ENCODE data around the gene PWWP2B.

Gene PWWP2B

GRCh38 chr10:132442636-132443035 lies 45.6 kb downstream of the PWWP2B start:
- no peak overlapping the region for H3K27ac ChIP-seq (ENCODE audit: low read depth, low read length)
- no peaks in the 10 kb centered on the region for H4K20me1 ChIP-seq (ENCODE audit: control insufficient read depth, insufficient read depth, low read depth, low read length)
- H3K9me2 ChIP-seq (replicated peaks; ENCODE audit: control insufficient read depth, low read length), result no peaks in the 10 kb centered on the region
- H3K4me2 ChIP-seq (ENCODE audit: low read length), result no peak overlapping the region
- peaks cover 2% of the 10 kb centered on the region for H3F3A ChIP-seq (ENCODE audit: control insufficient read depth, insufficient read depth)
- no peaks in the 10 kb centered on the region for H3K27me3 ChIP-seq (ENCODE audit: control insufficient read depth, low read length)
- H3K79me2 ChIP-seq (ENCODE audit: control insufficient read depth, low read length), result no peaks in the 10 kb centered on the region
- H3K4me3 ChIP-seq (ENCODE audit: low read length), result no peak overlapping the region
- H3K4me1 ChIP-seq (ENCODE audit: control insufficient read depth, low read length), result peaks cover 42% of the 10 kb centered on the region
- no peaks in the 10 kb centered on the region; the same call in 1 of the 2 replicates for H3K9me3 ChIP-seq (ENCODE audit: control insufficient read depth, insufficient read depth, low read length)
- no peaks in the 10 kb centered on the region for H3K36me3 ChIP-seq (ENCODE audit: control insufficient read depth, low read length)
- TF ChIP-seq, protein P1, sequence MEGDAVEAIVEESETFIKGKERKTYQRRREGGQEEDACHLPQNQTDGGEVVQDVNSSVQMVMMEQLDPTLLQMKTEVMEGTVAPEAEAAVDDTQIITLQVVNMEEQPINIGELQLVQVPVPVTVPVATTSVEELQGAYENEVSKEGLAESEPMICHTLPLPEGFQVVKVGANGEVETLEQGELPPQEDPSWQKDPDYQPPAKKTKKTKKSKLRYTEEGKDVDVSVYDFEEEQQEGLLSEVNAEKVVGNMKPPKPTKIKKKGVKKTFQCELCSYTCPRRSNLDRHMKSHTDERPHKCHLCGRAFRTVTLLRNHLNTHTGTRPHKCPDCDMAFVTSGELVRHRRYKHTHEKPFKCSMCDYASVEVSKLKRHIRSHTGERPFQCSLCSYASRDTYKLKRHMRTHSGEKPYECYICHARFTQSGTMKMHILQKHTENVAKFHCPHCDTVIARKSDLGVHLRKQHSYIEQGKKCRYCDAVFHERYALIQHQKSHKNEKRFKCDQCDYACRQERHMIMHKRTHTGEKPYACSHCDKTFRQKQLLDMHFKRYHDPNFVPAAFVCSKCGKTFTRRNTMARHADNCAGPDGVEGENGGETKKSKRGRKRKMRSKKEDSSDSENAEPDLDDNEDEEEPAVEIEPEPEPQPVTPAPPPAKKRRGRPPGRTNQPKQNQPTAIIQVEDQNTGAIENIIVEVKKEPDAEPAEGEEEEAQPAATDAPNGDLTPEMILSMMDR (IDR thresholded peaks at IDR 0.05; ENCODE audit: low read depth, low read length, poor library complexity, severe bottlenecking), result no peak
- TF ChIP-seq EZH2phosphoT487 (IDR thresholded peaks at IDR 0.05; ENCODE audit: borderline replicate concordance, low read length), result no peak

DNA sequence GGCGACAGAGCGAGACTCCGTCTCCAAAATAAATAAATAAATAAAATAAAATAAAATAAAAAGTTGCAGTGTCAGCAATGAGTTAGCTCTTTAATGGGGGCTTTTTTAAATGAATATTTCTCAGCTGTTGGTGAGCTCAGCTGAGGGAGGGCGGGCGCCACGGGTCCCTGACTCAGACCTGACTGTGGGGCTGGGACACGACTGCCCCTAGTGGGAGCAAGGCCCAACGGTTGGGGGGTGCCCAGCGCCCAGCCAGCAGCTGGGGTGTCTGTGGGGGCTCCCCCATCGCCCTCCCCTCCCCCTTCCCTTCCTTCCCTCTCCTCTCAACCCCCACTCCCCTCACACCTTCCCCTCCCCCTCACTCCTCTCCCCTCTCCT lies 46.6 kb downstream of the PWWP2B start:
- no peaks in the 10 kb centered on the region for H3K79me2 ChIP-seq (ENCODE audit: control insufficient read depth, low read length)
- H4K20me1 ChIP-seq (ENCODE audit: control insufficient read depth, insufficient read depth, low read depth, low read length), result no peaks in the 10 kb centered on the region
- H3K9me2 ChIP-seq (replicated peaks; ENCODE audit: control insufficient read depth, low read length), result no peaks in the 10 kb centered on the region
- H3F3A ChIP-seq (ENCODE audit: control insufficient read depth, insufficient read depth), result peaks cover 7% of the 10 kb centered on the region
- H3K4me2 ChIP-seq (ENCODE audit: low read length), result peak overlapping the region; percentile 40
- TF ChIP-seq, protein P1 (IDR thresholded peaks at IDR 0.05; ENCODE audit: low read depth, low read length, poor library complexity, severe bottlenecking), result peak; percentile 71
- no peak for TF ChIP-seq EZH2phosphoT487 (IDR thresholded peaks at IDR 0.05; ENCODE audit: borderline replicate concordance, low read length)
- H3K27ac ChIP-seq (ENCODE audit: low read depth, low read length), result peak overlapping the region; percentile 72
- peaks cover 49% of the 10 kb centered on the region for H3K4me1 ChIP-seq (ENCODE audit: control insufficient read depth, low read length)
- no peak overlapping the region for H3K4me3 ChIP-seq (ENCODE audit: low read length)
- no peaks in the 10 kb centered on the region; the same call in 1 of the 2 replicates for H3K9me3 ChIP-seq (ENCODE audit: control insufficient read depth, insufficient read depth, low read length)
- no peaks in the 10 kb centered on the region for H3K36me3 ChIP-seq (ENCODE audit: control insufficient read depth, low read length)
- no peaks in the 10 kb centered on the region for H3K27me3 ChIP-seq (ENCODE audit: control insufficient read depth, low read length)

- H3K4me2 ChIP-seq (ENCODE audit: low read length), result peak overlapping the region; percentile 71
- H3K27me3 ChIP-seq (ENCODE audit: control insufficient read depth, low read length), result no peaks in the 10 kb centered on the region
Measured at GRCh38 chr10:132443983-132444876, 47.2 kb downstream of the PWWP2B start.

GRCh38 chr10:132444877-132445351 lies 47.9 kb downstream of the PWWP2B start:
- Histone ChIP-seq H3K4me1 (ENCODE audit: control insufficient read depth, low read length) (peaks cover 54% of the 10 kb centered on the region), H3F3A (ENCODE audit: control insufficient read depth, insufficient read depth) (peaks cover 13% of the 10 kb centered on the region), H3K9me3 (ENCODE audit: control insufficient read depth, insufficient read depth, low read length) (no peaks in the 10 kb centered on the region; the same call in 1 of the 2 replicates), H4K20me1 (ENCODE audit: control insufficient read depth, insufficient read depth, low read depth, low read length) (no peaks in the 10 kb centered on the region), H3K27me3 (ENCODE audit: control insufficient read depth, low read length) (no peaks in the 10 kb centered on the region), H3K27ac (ENCODE audit: low read depth, low read length) (peak overlapping the region; percentile 72; the same call in 1 of the 2 replicates), H3K4me3 (ENCODE audit: low read length) (no peak overlapping the region), H3K36me3 (ENCODE audit: control insufficient read depth, low read length) (no peaks in the 10 kb centered on the region), H3K79me2 (ENCODE audit: control insufficient read depth, low read length) (no peaks in the 10 kb centered on the region), H3K9me2 (replicated peaks; ENCODE audit: control insufficient read depth, low read length) (no peaks in the 10 kb centered on the region), H3K4me2 (ENCODE audit: low read length) (peak overlapping the region; percentile 71; the same call in 1 of the 2 replicates)
- TF ChIP-seq, protein P1 (IDR thresholded peaks at IDR 0.05; ENCODE audit: low read depth, low read length, poor library complexity, severe bottlenecking), result no peak
- no peak for TF ChIP-seq EZH2phosphoT487 (IDR thresholded peaks at IDR 0.05; ENCODE audit: borderline replicate concordance, low read length)

More at GRCh38 chr10:132443983-132444876, 47.2 kb downstream of the PWWP2B start:
- Histone ChIP-seq H3K4me1 (ENCODE audit: control insufficient read depth, low read length) (peaks cover 50% of the 10 kb centered on the region), H3F3A (ENCODE audit: control insufficient read depth, insufficient read depth) (peaks cover 8% of the 10 kb centered on the region), H3K9me3 (ENCODE audit: control insufficient read depth, insufficient read depth, low read length) (no peaks in the 10 kb centered on the region; the same call in 1 of the 2 replicates), H3K36me3 (ENCODE audit: control insufficient read depth, low read length) (no peaks in the 10 kb centered on the region), H3K9me2 (replicated peaks; ENCODE audit: control insufficient read depth, low read length) (no peaks in the 10 kb centered on the region), H3K79me2 (ENCODE audit: control insufficient read depth, low read length) (no peaks in the 10 kb centered on the region), H3K4me3 (ENCODE audit: low read length) (peak overlapping the region; percentile 41), H4K20me1 (ENCODE audit: control insufficient read depth, insufficient read depth, low read depth, low read length) (no peaks in the 10 kb centered on the region), H3K27ac (ENCODE audit: low read depth, low read length) (peak overlapping the region; percentile 72)
- TF ChIP-seq EZH2phosphoT487 (IDR thresholded peaks at IDR 0.05; ENCODE audit: borderline replicate concordance, low read length), result no peak
